Heart left ventricle (tissue), 13 donors: ENCODE results near the gene PAWR.

Experiments used
- POLR2A ChIP-seq, 2 donors: fragments of 450-650 bp; IDR thresholded peaks; one replicate each; pipeline ENCODE4 v1.6.1; 2017; ENCODE audit warnings: antibody characterized with exemption in 2 of 2, mild to moderate bottlenecking in 2 of 2, moderate library complexity in 2 of 2
- TF ChIP-seq, protein P1 (sequence below), 12 donors: fragments of 200-600 bp; sonication (generic) in 4 of 12; IDR thresholded peaks; one replicate each; pipeline versions ENCODE4 v1.5.0 to v1.8.0; 2018 to 2022; ENCODE audit warnings: antibody characterized with exemption in 12 of 12, mild to moderate bottlenecking in 5 of 12
- donor health status: ischemic (EF 13 %, LVEDD 7.1; RV severe dilation, severe dysfunction).
- donor health status: DM: no; HTN: yes; CAD: no.
- donor health status: DM: no; HTN: no; CAD: no.
- donor health status: ischemic (EF 25% LVEDD 6.9; RV normal size, moderate dysfunction).
- donor health status: ischemic (EF 25% LVEDD 5.7; RV mildly dilated, moderate dysfunction).
- donor health status: ischemic (EF 35%, LVEDD 5.7; RV mildly dilated, moderate dysfunction).
- donor health status: nonischemic (EF 11% LVEDD 7.7; RV severe dilation, severe dysfunction).
- donor health status: DM: yes; HTN: yes; CAD: no.
- donor health status: PGD.
- donor health status: ischemic (EF 29% LVEDD 5.4; RV normal size, mild dysfunction).
- donor health status: nonischemic (EF 23%, LVEDD 6.1; RV moderate dilation, normal function).

DNA sequence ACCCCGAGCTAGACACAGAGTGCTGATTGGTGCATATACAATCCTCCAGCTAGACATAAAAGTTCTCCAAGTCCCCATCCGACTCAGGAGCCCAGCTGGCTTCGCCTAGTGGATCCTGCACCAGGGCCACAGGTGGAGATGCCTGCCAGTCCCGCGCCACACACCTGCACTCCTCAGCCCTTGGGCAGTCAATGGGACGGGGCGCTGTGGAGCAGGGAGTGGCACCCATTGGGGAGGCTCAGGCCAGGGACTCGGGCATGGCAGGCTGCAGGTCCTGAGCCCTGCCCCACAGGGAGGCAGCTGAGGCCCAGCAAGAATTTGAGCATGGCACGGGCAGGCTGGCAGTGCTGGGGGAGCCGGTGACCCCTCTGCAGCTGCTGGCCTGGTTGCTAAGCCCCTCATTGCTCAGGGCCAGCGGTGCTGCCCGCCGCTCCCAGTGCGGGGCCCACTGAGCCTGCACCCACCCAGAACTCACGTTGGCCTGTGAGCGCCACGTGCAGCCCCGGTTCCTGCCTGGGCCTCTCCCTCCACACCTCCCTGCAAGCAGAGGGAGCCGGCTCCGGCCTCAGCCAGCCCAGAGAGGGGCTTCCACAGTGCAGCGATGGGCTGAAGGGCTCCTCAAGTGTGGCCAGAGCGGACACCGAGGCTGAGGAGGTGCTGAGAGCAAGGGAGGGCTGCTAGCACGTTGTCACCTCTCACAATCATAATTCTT lies 136.7 kb downstream of the PAWR start:
- TF ChIP-seq, protein P1, sequence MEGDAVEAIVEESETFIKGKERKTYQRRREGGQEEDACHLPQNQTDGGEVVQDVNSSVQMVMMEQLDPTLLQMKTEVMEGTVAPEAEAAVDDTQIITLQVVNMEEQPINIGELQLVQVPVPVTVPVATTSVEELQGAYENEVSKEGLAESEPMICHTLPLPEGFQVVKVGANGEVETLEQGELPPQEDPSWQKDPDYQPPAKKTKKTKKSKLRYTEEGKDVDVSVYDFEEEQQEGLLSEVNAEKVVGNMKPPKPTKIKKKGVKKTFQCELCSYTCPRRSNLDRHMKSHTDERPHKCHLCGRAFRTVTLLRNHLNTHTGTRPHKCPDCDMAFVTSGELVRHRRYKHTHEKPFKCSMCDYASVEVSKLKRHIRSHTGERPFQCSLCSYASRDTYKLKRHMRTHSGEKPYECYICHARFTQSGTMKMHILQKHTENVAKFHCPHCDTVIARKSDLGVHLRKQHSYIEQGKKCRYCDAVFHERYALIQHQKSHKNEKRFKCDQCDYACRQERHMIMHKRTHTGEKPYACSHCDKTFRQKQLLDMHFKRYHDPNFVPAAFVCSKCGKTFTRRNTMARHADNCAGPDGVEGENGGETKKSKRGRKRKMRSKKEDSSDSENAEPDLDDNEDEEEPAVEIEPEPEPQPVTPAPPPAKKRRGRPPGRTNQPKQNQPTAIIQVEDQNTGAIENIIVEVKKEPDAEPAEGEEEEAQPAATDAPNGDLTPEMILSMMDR (IDR thresholded peaks at IDR 0.05), result no peak
- TF ChIP-seq POLR2A (IDR thresholded peaks at IDR 0.05), result no peak
